Measurements from ENCODE around the gene FBXL15. TPM values are rescaled to one million over a fixed set of nuclear protein-coding genes. Genes with fewer than 3 reads are reported as not detected.

Gene FBXL15
- polyA plus RNA-seq, 1 experiment: 7.5 TPM

- TF ChIP-seq CTCF (IDR thresholded peaks at IDR 0.05; ENCODE audit: insufficient read depth, low read depth, low read length): no peak
- Histone ChIP-seq H3K27me3 (ENCODE audit: control insufficient read depth, insufficient read depth, low read length) (peaks cover 54% of the 10 kb centered on the region), H3K36me3 (ENCODE audit: control insufficient read depth, insufficient read depth, low read length) (no peaks in the 10 kb centered on the region), H3K4me3 (ENCODE audit: low read depth, low read length) (peak overlapping the region; percentile 32)
- no peak for DNase-seq (ENCODE audit: low read depth)
- ChIA-PET POLR2A (interaction anchor here (0.7 kb wide), 1 partner anchor 289 kb away, joined by 3 read pairs; no protein-coding TSS in a partner anchor), CTCF (interaction anchor here (0.6 to 5.4 kb wide), 3 partner anchors 11 to 181 kb away, joined by 4 to 38 read pairs (median 21); partner anchors contain the start of gene FBXL15)
These were observed 10.1 kb upstream of the FBXL15 start for GRCh38 chr10:102410429-102411073.

- Histone ChIP-seq H3K4me3 (ENCODE audit: low read depth, low read length) (no peak overlapping the region), H3K27me3 (ENCODE audit: control insufficient read depth, insufficient read depth, low read length) (peaks cover 54% of the 10 kb centered on the region), H3K36me3 (ENCODE audit: control insufficient read depth, insufficient read depth, low read length) (no peaks in the 10 kb centered on the region)
- ChIA-PET CTCF (interaction anchor here (3.8 to 5.4 kb wide), 2 partner anchors 10 to 13 kb away, joined by 21 to 38 read pairs; partner anchors contain the start of gene FBXL15), POLR2A (interaction anchor here (0.7 kb wide), 1 partner anchor 290 kb away, joined by 3 read pairs; no protein-coding TSS in a partner anchor)
- no peak for TF ChIP-seq CTCF (IDR thresholded peaks at IDR 0.05; ENCODE audit: insufficient read depth, low read depth, low read length)
- no peak for DNase-seq (ENCODE audit: low read depth)
These were observed 9.0 kb upstream of the FBXL15 start for GRCh38 chr10:102411341-102412255.

GRCh38 chr10:102412293-102412692, 8.3 kb upstream of the FBXL15 start:
- no peak for TF ChIP-seq CTCF (IDR thresholded peaks at IDR 0.05; ENCODE audit: insufficient read depth, low read depth, low read length)
- no peak for DNase-seq (ENCODE audit: low read depth)
- no peak overlapping the region for H3K4me3 ChIP-seq (ENCODE audit: low read depth, low read length)
- H3K27me3 ChIP-seq (ENCODE audit: control insufficient read depth, insufficient read depth, low read length): peaks cover 54% of the 10 kb centered on the region
- CTCF ChIA-PET: interaction anchor here (1.8 to 5.4 kb wide), 3 partner anchors 9 to 13 kb away, joined by 5 to 38 read pairs (median 21); partner anchors contain the start of gene FBXL15
- POLR2A ChIA-PET: no interaction called here
- no peaks in the 10 kb centered on the region for H3K36me3 ChIP-seq (ENCODE audit: control insufficient read depth, insufficient read depth, low read length)

DNA sequence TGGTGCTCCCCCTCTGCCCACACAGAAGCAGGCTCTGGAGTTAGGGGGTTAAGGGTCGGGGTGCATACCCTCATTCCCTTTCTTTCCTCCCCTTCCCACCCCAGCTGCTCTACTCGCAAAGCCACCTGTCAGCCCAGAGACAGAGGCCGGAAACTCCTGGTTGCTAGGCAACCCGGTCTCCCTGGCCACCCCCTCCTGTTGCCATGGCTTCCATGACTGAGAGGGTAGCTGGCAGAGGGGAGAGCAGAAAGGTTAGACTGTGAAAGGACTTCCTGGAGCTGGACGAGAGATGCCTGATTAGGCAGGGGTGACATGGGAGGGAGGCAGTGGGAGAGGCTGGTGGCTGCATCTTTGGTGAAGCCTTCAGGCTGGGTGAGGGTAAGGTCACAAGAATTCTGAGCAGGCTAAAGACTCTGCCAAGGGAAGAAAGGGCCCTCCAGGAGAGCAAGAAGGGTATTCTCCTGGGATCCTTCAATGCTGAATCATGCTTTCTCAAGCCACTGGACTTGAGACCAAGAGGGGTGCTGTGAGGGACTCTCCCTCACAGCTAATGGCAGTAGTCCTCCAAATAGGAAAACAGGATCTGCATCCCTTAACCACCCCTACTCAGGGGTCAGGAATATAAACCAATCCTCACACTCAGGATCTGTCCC, 7.5 kb upstream of the FBXL15 start:
- ChIA-PET POLR2A (no interaction called here), CTCF (interaction anchor here (0.8 to 5.4 kb wide), 4 partner anchors 9 to 182 kb away, joined by 3 to 38 read pairs (median 4); no protein-coding TSS in a partner anchor)
- H3K27me3 ChIP-seq (ENCODE audit: control insufficient read depth, insufficient read depth, low read length): peaks cover 50% of the 10 kb centered on the region
- H3K36me3 ChIP-seq (ENCODE audit: control insufficient read depth, insufficient read depth, low read length): no peaks in the 10 kb centered on the region
- TF ChIP-seq CTCF (IDR thresholded peaks at IDR 0.05; ENCODE audit: insufficient read depth, low read depth, low read length): no peak
- no peak overlapping the region for H3K4me3 ChIP-seq (ENCODE audit: low read depth, low read length)
- no peak for DNase-seq (ENCODE audit: low read depth)
